ENCODE measurements around the gene RGS12. TPM values are rescaled to one million over a fixed set of nuclear protein-coding genes. Genes with fewer than 3 reads are reported as not detected.

Gene RGS12
- total RNA-seq, 1 experiment from 2014 or later: 36.6 TPM

DNA sequence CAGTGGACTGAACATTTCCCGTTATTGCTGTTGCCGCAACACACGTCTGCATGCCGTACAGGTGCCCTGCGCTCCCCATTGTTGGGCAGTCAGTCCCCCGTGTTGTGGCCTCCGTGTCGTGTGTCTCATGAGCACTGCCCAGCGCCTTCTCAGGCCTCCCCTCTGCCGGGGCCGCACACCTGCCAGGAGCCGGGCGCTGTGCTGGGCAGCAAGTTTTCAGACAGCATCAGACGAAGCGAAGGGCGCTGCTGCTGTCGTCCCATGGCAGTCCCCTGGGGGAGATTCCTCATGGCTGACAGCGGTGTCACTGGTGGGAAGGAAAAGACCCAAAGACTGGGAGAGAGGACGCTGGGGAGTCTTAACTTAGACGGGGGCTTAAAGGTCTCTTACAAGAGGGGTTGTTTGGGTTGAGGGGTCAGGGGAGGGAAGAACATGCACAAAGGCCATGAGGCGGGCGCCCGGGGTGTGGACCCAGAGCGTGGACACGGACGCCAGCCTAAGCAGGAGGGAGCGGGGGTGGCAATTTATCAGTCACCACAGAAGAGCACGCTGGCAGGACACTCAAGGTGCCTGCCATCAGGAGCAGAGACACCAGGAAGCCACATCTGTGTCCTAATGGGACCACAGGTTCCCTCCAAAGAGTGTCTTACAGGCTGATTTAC is 47.3 kb downstream of the RGS12 start:
- no peak overlapping the region for H3K4me3 ChIP-seq
- CTCF ChIA-PET: no interaction called here
- H3K27me3 ChIP-seq (ENCODE audit: insufficient read depth, low read depth): no peaks in the 10 kb centered on the region
- H2AFZ ChIP-seq: no peak overlapping the region
- no peak for DNase-seq
- POLR2A ChIA-PET (ENCODE audit: unreplicated experiment): no interaction called here
- no peak overlapping the region for H3K27ac ChIP-seq
- no TSS peak for BruUV-seq (replicated peaks)
- H3K79me2 ChIP-seq (ENCODE audit: low read depth): no peaks in the 10 kb centered on the region
- H3K36me3 ChIP-seq (ENCODE audit: low read depth): no peaks in the 10 kb centered on the region
- no peak overlapping the region for H3K4me2 ChIP-seq
- H3K4me1 ChIP-seq (replicated peaks; ENCODE audit: insufficient read depth): no peaks in the 10 kb centered on the region
- H3F3A ChIP-seq (ENCODE audit: insufficient read depth, low read depth): no peaks in the 10 kb centered on the region
- TF ChIP-seq, protein P1, sequence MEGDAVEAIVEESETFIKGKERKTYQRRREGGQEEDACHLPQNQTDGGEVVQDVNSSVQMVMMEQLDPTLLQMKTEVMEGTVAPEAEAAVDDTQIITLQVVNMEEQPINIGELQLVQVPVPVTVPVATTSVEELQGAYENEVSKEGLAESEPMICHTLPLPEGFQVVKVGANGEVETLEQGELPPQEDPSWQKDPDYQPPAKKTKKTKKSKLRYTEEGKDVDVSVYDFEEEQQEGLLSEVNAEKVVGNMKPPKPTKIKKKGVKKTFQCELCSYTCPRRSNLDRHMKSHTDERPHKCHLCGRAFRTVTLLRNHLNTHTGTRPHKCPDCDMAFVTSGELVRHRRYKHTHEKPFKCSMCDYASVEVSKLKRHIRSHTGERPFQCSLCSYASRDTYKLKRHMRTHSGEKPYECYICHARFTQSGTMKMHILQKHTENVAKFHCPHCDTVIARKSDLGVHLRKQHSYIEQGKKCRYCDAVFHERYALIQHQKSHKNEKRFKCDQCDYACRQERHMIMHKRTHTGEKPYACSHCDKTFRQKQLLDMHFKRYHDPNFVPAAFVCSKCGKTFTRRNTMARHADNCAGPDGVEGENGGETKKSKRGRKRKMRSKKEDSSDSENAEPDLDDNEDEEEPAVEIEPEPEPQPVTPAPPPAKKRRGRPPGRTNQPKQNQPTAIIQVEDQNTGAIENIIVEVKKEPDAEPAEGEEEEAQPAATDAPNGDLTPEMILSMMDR (conservative IDR thresholded peaks at IDR 0.05): no peak
- TF ChIP-seq EZH2 (IDR thresholded peaks at IDR 0.05; ENCODE audit: low read depth): no peak
- no peaks in the 10 kb centered on the region for H3K9me3 ChIP-seq (ENCODE audit: insufficient read depth, low read depth)
- no peaks in the 10 kb centered on the region for H3K9me2 ChIP-seq (ENCODE audit: insufficient read depth)
- no peaks in the 10 kb centered on the region for H4K20me1 ChIP-seq (ENCODE audit: insufficient read depth)
- intact Hi-C loops (cut with micrococcal nuclease; ENCODE audit: unreplicated experiment): no loop called here

DNA sequence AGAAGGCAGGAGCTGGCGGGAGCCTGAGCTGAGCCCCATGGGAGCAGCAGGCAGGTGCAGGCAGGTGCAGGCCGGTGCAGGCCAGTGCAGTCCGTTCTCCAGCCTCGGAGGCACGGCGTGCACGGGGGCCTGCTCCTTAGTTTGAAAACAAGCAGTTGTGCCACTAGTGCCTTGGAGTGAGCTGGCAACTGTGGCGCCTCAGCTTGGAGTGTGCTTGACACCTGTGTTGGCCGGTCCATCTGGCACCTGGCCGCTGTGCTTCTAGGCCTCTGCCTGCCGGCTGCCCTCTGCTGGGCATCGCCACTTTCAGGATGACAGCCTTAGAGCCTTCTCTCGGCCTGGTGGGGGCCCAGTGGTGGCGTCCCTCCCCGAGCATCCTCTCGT is 47.9 kb downstream of the RGS12 start:
- Histone ChIP-seq H3K9me3 (ENCODE audit: insufficient read depth, low read depth) (no peaks in the 10 kb centered on the region), H3K36me3 (ENCODE audit: low read depth) (no peaks in the 10 kb centered on the region), H3K27ac (no peak overlapping the region), H2AFZ (no peak overlapping the region), H3K4me1 (replicated peaks; ENCODE audit: insufficient read depth) (no peaks in the 10 kb centered on the region), H3K9me2 (ENCODE audit: insufficient read depth) (no peaks in the 10 kb centered on the region), H4K20me1 (ENCODE audit: insufficient read depth) (no peaks in the 10 kb centered on the region), H3F3A (ENCODE audit: insufficient read depth, low read depth) (no peaks in the 10 kb centered on the region), H3K4me2 (no peak overlapping the region), H3K79me2 (ENCODE audit: low read depth) (no peaks in the 10 kb centered on the region), H3K4me3 (no peak overlapping the region), H3K27me3 (ENCODE audit: insufficient read depth, low read depth) (no peaks in the 10 kb centered on the region)
- DNase-seq: no peak
- CTCF ChIA-PET: no interaction called here
- POLR2A ChIA-PET (ENCODE audit: unreplicated experiment): no interaction called here
- no peak for TF ChIP-seq EZH2 (IDR thresholded peaks at IDR 0.05; ENCODE audit: low read depth)
- intact Hi-C loops (cut with micrococcal nuclease; ENCODE audit: unreplicated experiment): no loop called here
- BruUV-seq (replicated peaks): no TSS peak

DNA sequence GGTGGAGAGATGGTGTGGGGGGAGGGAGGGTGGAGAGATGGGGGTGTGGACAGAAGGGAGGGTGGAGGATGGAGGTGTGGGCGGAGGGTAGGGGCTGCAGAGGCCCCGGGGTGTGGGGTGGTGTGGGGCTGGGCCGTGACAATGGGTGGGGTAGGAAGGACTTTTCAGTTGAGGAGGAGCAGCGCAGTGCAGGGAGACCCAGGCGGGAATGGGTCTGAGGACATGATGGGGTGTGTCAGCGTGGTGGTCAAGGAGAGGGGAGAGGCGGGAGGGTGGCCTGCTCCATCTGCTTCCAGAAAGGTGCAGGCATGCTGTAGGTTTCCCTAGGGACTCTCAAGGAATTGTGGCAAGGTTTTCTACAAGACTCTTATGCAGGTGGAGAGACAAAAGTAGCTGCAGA is 48.9 kb downstream of the RGS12 start:
- H3K4me2 ChIP-seq: no peak overlapping the region
- no peaks in the 10 kb centered on the region for H3K36me3 ChIP-seq (ENCODE audit: low read depth)
- H3K79me2 ChIP-seq (ENCODE audit: low read depth): no peaks in the 10 kb centered on the region
- H3K4me3 ChIP-seq: no peak overlapping the region
- H3K9me3 ChIP-seq (ENCODE audit: insufficient read depth, low read depth): no peaks in the 10 kb centered on the region
- no peaks in the 10 kb centered on the region for H3K9me2 ChIP-seq (ENCODE audit: insufficient read depth)
- H2AFZ ChIP-seq: no peak overlapping the region
- no peak for TF ChIP-seq EZH2 (IDR thresholded peaks at IDR 0.05; ENCODE audit: low read depth)
- TF ChIP-seq, protein P1 (conservative IDR thresholded peaks at IDR 0.05): no peak
- intact Hi-C loops (cut with micrococcal nuclease; ENCODE audit: unreplicated experiment): no loop called here
- H3F3A ChIP-seq (ENCODE audit: insufficient read depth, low read depth): no peaks in the 10 kb centered on the region
- no TSS peak for BruUV-seq (replicated peaks)
- no peaks in the 10 kb centered on the region for H3K4me1 ChIP-seq (replicated peaks; ENCODE audit: insufficient read depth)
- ChIA-PET POLR2A (ENCODE audit: unreplicated experiment) (no interaction called here), CTCF (no interaction called here)
- no peaks in the 10 kb centered on the region for H4K20me1 ChIP-seq (ENCODE audit: insufficient read depth)
- H3K27ac ChIP-seq: no peak overlapping the region
- no peaks in the 10 kb centered on the region for H3K27me3 ChIP-seq (ENCODE audit: insufficient read depth, low read depth)
- no peak for DNase-seq

Measured in PC-9 (cell line).